NCI-H2081 treated with DMSO at 0.1 percent for 48 hours (cell line): ENCODE measurements around the gene COL9A1.

Experiments
- DNase-seq: peaks from one replicate; lab custom pipeline; 2025; lab: John Stamatoyannopoulos, UW

COL9A1 gene

DNA sequence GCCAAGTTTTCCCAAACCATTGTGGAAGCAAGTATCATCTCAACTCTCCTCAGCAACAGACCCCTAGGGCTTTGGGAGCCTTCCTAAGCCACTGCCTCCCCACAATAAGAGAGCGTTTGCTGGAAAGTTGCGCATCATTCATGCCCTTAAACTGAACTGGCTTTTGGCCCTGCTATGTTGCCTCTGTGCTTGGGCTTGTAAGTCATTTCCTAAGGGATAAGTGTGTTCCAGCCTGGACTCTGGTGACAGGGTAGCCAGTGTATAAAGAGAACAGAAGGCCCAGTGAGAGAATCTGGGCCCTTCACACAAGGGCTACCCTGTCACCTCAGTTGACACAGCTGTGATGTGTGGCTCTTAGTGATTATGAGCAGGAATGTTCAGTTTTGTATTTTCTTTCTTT lies 77.8 kb downstream of the COL9A1 start:
- DNase-seq, result no peak

DNA sequence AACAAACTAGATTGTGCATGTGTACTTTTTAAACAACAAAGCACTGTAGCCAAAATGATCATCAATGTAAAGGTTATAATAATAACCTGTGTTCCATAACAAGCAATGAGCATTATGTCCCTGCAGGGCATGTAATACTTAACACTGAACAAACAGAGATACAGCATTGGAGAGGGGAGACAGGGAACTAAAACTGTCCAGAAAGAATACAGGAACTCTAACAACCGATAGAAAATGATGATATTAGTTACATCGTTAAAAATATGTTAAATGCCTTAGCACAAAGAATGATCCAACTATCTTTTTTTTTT lies 80.5 kb downstream of the COL9A1 start:
- no peak for DNase-seq

DNA sequence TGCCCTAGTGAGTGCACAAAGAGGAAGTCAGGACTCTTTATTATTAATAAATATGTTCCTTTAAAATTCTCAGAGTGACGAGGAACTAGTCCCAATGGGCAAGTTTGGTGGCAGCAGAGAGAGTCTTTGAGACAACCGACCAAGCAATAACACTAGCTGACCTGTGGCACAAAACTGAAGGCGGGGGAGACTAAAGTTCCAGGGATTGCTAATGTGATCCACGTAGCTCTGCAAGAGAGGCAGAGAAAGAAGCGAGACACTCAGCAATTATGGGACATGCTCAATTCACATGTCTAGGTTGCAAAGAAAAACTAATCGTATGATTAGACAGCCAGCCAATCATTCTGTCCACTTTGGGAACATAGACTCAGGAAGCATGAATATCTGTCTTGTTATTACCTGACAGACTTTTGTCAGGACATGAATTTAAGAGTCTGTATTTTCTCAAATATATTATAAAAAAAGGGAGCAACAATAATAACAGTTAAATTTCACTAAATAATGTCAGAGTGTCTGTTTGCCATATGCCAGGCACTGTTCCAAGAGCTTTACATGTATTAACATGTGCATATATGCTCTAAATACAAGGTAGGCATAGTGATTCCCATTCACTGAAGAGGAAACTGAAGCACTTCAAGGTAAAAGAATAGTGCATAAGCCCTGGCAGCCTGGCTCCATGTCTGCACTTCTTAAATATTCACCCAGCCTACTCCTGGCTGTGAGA lies 81.0 kb downstream of the COL9A1 start:
- no peak for DNase-seq

DNA sequence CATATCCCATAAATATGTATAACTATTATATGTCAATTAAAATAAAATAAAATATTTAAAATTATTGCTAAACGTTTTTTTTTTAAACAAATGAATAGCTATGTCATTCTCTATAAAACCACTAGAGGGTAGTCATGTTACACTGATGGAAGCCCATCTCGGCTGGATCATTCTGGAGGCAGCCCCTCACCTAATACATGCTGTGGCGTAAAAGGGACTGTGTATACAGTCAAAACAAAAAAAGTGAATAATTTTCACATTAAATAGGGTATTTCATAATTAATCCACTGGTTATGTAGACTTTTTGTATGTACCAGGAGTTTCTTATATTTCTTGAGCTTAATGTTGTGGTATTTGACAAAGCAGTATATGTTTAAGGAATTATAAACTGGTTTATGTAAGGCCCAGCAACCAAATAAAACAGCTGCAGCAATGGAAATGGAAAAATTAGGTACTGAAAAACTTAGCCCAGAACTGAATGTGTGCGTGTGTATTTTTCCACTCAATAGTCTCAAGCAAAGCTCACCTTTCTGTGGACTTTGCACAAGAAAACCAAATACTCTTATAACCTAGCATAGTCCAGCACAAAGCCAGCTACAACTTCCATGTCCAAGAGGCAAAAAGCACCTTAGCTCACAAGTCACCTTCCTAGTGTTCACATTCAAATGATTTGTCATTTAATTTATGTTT lies 81.7 kb downstream of the COL9A1 start:
- peak; percentile 18 for DNase-seq

DNA sequence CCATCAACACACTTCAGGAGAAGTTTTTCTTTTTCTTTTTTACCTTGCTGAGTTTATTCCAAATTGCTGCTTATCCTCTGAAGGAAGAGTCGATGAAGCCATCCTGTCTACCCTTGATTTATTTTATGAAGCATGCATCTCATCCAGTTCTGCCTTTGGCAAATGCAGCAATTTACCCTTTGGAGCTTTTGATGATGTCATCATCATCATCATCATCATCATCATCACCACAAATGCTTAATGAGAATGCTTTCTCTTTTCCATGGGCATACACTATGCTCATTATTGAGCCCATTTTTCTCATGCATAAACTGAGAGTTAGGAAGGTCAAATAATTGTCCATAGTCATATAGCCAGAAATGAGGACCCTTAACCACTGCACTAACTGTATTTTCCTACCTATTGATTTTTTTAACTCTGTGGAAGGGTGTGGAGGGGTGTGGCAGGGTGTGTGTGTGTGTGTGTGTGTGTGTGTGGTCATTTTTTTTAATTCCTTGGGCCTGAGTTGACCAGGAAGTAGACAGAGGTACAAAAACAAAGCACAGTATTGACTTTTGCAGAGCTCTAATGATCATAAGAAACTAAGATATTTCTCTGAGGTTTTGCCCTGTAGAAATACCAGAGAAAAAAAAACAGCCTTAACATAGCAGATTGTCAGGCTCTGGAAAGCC lies 82.8 kb downstream of the COL9A1 start:
- no peak for DNase-seq

DNA sequence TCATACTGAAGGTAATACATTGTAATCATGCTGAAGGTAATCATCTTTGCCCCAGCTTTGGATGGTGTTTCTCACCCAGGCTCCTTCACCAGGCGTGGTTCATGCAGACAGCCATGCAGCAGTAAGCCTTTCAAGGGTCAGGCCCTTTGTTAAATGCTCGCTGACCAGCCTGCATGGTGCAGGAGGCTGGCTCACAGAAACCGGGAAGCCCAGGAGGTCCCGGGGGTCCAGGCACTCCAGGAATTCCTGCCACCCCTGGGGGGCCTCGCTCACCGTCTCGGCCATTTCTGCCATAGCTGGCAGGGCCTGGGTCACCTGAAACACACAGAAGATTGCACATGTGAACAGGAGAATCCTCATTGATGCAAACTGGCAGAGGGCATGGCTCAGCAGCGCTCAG lies 86.1 kb downstream of the COL9A1 start:
- DNase-seq, result no peak

DNA sequence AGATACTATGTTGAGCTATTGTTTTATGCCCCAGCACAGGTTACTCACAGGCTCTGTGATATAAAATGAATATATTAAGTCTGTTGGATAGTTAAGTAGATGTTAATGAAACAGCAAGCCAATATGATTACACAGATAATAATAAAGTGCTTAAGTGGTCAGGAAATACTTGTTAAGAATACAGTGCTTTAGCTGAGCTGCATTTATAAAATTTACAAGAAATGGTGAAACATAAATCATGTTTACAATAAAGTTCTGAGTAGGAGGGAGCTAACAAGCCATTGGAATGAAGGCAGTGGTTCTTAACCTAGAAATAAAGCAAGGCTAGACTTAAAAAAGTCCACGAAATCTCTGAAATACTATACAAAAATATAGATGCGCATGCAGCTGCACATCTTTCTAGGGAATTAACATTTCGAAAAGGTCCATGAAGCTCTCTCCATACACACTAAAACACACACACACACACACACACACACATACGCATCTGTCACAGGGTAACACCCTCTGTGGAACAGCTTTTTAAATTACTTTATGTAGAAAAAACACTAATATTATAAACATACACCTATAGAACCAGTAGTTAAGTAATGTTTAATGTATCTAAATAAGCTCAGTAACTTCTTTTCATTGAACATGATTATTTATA lies 87.3 kb downstream of the COL9A1 start:
- DNase-seq, result no peak

DNA sequence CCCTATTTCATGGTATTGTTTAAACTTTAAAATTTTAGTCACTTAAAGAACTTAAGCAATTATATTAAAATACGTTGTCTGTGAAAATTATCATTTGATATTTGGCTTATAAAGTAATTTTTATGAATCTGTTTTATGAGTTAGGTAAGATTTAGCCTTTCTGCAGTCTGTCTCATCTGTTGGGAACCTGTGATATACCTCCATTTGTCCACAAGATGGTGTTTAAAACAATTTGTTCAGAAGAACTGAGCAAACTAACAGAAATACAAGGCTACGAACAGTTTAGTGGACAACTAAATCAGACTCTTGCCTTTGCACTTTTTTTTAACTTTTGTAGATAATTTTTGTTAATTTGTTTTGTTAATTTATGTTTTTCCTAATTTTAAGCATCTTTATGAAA lies 92.4 kb downstream of the COL9A1 start:
- DNase-seq, result no peak

DNA sequence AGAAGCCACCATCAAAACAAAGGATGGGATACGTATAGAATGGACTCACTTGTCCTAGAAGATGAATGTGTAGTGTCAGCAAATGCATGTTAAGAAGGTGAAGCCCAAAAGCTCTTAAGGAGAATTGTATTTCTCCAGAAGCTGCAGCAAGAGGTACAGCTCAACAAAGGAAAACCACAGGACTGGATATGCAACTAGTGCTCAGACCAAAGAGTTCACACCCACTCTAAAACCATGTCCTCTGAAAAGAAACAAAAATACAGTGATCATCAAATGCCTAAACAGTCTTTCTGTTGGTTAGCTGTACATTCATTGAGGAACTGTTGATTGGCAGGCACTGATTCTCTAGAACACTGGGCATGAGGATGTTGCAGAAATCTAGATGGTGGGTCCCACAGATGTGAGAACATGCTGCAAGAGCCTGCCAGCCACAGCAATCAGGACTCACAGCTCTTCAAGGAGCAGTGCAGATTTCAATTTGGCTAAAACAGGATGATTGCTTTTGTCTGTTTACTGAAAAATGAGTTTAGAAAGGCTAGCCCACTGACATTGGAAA lies 94.6 kb downstream of the COL9A1 start:
- no peak for DNase-seq

DNA sequence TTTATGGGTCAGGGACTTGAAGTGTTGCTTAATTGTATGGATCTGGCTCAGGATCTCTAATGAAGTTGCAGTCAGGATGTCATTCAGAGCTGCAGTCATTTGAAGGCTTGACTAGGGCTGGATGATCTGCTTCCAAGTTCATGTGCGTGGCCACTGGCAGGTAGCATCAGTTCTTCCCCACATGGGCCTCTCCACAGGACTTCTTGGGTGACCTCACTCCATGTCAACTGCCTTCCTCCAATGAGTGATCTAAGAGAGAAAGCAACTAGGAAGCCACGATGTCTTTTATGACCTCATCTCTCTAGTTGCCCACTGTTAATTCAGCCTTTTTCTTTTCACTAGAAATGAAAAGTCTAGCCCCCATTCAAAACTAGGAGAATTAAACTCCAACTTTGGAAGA lies 104.1 kb downstream of the COL9A1 start:
- no peak for DNase-seq

DNA sequence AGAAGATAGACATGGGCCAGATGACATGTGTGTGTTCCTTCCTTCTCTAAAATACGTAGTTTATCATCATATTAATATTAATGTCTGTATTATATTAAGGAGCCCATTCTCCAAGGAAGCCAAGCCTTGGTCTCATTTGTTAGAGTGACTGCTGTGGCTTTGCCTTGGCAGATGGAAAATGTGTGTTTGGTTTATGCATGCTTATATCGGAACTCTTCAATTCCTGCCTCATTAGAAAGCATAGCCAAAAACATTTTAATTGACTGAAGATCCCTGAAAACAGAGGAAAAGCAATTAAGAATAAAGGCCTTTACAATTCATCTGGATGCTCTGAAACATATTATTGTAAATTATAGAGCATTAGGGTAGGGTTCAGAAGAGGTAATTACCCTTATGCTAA lies 106.4 kb downstream of the COL9A1 start:
- DNase-seq, result no peak

DNA sequence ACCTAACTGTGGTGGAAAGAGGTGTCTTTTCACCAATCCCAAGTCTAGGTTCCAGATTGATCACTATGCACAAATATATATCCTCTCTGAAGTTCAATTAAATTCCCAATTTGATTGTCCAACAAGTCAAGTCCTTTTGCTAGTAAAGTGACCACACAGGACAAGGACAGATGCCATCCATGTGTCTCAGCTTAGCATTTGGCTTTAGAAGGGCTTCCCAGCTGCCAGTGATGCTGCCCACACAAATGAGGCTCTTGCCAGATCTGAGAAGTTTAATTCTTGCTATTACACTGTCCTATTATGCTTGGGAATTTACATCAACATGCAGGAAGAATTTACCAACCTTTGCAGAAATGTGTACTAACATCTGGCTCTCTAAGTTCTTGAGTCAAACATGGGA lies 108.5 kb downstream of the COL9A1 start:
- DNase-seq, result no peak

DNA sequence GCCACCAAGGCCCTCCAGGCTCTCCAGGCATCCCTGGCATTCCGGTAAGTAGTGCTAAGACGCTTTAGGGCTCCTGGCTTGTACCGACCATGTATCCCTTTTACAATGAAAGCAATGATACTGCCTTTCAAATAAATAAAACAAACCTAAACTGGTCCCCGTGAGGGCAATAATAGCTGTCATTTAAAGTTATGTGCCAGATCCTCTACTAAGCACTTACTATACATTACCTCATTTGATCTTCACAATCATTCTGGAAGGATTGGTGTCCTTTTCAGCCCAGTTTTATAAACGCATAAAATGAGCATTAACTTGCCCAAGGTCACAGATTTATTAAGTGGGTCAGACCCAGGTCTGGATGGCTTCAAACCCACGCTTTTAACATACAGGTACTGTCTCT lies 114.7 kb downstream of the COL9A1 start:
- DNase-seq, result no peak

DNA sequence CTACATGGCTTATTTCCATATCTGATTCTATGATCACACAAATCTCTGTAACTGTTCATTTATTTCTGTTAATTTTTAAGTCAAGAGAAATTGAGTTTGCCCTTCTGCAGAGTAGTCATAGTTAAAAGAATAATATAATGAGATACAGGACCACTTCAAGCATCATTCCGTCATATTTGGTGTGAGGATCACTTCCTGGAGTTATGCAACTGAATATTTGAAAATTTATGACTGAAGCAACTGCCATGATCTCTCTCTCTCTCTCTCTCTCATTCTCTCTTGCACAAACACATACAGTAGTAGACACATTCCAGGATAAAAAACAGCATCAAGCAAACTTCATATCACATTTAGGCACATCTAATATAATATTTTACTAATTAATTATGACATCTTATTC lies 116.4 kb downstream of the COL9A1 start:
- no peak for DNase-seq

DNA sequence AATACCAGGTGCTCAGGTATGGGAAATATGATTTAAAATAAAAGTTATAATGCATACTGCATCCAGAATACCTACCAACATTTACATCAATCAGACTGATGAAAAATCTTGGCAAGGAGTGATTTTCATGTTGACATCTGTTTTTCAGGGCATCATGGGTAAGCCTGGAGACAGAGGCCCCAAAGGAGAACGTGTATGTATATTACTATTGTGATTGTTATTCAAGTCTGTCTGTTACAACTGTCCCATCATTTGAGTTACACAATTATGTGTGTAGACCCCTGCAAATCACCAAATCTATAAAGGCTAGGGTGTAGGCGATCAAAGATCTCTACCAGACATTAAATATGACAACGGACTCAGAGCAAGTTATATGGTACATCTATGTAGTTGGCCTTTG lies 118.2 kb downstream of the COL9A1 start:
- DNase-seq, result no peak

DNA sequence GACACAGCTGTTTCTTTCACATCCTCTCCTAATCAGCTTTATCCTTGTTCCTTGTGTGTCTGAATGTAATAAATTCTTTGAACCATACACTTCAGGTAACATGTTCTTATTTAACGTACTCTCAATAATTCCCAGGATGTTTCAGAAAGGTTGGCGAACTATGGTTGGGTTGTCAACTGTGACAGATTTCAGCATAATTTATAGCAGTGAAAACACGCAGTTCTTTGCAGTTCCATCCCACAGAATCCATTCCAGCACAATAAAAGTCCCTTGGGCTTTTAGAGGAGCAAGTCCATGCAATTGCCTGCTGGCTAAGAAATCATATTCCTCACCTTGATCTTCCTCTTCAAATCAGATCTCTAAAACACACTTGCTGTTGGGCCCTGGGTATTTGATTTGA lies 119.3 kb downstream of the COL9A1 start:
- no peak for DNase-seq

DNA sequence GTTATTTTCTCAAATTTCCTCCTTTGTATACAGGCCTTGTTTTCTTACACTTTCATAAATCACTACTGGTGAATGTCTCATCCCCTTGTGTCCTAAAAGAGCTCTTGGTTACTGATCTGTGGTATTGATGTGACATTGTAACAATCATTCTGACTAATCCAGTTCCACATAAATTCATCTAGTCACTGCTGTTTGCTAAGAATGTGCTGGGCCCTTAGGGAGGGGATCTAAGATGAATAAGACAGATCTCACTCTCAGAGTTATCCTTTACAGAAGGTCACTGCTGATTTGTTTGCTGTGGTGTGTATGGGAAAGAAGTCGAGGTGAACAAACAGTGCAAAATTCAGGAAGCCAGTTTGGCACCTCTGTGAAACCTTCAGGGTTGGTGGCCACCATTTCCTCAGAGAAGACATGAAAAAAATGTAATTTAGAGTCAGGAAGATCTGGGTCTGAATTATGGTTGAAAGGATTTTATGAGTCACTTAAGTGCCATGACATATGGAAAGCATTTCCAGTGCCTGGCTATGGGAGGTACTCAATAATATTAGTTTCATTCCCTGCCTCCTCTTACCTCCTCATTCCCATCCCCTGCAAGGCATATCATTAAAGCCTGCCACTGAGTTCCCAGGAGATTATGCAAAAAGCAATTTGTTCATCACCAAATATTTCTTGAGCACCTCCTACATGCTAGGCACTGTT lies 121.8 kb downstream of the COL9A1 start:
- DNase-seq, result no peak

DNA sequence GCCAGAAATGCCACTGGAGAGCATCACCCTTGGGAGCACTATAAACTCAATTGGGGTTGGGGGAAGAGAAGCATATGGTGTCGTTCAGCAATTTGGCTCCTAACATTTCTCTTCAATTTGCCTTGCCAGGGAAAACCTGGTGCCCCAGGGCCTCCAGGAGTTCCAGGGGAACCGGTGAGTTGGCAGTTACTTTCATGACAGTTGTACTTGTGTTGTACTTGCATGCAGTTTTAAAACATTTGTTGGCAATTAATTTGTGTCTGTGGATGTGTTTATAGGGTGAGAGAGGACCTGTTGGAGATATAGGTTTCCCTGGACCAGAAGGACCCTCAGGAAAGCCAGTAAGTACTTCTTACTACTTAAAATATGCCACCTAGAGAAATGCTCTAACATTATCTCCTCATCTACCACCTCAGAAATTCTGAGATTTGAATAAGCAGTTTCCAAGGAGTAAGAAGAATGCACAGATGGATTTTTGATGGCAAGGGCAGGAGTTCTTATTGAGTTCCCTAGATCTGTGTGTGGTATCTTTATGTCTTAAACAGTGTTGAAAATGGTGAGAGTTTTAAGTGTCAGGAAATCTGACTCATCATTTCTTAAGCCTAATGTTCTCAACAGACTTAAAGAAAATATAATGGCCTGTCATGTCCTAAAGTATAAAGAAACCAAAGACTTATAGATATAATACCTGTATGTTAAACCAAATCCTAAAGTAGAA lies 122.5 kb downstream of the COL9A1 start:
- DNase-seq, result no peak

DNA sequence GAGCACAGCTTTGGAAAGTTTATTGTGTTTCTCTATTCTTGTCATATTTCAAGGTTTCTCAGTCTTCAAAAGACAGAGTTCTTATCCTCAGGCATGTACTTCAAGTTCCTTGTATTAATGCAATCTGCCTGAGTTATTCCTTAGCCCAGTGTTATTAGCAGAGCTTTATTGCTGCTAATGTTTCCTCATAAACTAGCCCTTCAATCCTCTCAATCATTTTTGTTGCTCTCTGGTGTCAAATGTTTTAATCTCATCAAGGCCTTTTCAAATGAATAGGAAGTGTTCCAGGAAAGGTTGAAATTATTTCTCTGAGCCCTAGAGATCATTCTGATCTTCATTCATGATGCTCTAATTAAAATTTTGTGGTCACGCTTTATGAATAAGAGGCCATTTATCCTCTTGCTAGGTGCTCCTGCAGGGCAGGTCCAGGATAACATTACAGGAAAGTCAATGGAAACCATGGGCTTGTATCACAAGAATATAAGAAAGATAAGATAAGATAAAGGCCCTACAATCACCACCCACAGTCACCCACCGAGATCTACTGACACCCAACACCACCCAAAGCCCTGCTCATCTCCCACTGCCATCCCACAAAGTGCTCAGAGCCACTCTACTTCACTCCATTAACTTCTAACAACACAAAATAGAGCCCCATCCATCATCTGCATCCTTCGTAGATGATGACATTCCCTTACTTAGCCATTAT lies 125.9 kb downstream of the COL9A1 start:
- no peak for DNase-seq

DNA sequence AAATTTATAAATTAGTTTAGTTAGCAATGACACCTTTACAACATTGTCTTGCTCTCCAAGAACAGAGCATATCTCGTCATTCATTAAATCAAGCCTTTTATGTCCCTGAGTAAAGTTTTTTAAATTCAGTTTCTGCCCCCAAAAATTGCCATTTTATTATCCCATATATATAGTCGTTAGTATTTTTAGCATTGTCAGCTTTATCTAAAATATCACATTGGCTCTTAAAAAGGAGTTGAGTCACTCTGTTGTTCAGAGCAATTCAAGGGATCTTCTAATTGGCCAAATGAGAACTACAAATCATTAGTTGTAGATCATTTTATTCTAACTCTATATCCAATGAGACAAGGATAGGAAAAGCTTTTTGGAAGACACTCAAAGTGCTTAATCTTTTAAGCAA lies 127.1 kb downstream of the COL9A1 start:
- DNase-seq, result no peak

DNA sequence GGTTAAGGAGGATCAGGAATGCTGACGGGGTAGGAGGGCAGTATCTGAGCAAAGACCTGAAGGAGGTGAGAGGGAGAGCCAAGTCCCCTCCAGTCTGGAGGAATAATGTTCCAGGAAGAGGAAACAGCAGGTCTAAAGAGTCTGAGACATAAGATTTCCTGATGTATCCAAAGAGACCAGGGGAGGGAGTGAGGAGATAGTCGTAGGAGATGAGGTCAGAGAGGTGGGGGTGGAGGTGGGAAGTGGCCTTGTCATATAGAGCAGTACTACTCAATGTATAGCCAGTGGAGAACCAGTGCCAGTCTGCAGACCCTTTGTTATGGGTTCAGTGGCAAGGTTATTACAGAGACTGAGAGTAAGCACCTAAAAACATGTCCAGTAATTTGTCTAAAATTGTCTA lies 130.6 kb downstream of the COL9A1 start:
- no peak for DNase-seq
